ENCODE data around the gene ZNF160.
A peak's percentile ranks its signal among the peaks of the same experiment; 100 is the strongest.
"Not testable (repeated sequence)": the region's sequence is repeated elsewhere in the genome, so short reads cannot be mapped to it uniquely, and the experiment has no call there.

The ZNF160 gene

DNA sequence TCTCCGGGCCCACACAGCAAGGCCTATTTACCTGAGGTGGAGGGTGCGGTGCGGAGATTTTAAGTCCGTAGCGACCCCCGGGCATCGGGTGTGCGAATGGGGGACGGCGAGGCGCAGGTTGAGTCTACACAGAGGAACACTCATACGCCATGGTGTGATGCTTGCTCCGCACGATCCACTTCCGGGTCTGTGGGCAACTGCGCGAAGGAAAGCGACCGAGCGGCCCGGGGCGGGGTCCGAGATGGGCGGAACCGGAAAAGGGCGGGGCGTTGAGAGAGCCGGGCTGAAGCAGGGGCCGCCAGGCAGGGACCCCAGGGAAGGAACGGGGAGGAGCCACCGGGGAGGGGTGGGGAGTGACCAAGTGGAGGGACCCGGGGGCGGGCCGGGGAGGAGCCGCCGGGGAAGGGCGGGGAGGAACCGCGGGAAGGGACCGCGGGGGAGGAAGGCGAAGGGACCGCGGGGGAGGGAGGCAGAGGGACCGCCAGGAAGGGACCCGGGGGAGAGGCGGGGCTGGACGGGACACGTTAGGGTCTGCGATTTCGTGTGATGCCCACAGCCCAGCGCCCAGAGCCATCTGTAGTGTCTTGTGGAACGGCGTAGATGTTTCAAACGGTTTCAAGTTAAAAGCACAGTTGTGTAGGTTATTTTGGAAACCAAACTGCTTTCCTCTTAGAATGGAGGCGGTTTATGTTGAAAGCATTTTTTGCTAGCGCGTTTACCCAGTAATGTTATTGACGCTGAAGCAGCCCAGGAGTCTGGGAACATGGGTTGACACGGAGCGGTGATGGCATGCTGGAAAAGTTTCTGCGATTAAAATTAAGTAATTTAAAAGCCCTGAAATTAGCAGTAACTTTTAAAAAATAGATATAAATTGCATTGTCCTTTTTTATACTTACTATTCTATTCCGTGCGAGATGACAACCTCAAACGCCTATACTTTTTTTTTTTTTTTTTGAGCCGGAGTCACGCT lies at the start of gene ZNF160:
TSS of gene ZNF160 (minus strand) at position 189 of the 970 bp plus-strand sequence. CDS start 17,146 bp downstream, outside the sequence.
- DNase-seq (ENCODE audit: low read depth, low spot score), result peak; percentile 96

DNA sequence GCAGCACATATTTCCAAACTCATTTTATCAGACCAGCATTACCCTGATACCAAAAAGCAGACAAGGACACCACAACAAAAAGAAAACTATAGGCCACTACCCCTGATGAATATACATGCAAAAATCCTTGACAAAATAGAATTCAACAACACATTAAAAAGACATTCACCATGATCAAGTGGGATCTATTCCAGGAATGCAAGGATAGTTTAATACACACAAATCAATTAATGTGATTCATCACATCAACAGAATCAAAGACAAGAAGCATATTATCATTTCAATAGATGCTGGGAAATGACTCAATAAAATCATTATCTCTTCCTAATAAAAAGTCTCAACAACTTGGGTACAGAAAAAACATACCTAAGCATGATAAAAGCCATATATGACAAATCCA lies 44.4 kb upstream of the ZNF160 start:
- DNase-seq (ENCODE audit: low read depth, low spot score), result no peak

DNA sequence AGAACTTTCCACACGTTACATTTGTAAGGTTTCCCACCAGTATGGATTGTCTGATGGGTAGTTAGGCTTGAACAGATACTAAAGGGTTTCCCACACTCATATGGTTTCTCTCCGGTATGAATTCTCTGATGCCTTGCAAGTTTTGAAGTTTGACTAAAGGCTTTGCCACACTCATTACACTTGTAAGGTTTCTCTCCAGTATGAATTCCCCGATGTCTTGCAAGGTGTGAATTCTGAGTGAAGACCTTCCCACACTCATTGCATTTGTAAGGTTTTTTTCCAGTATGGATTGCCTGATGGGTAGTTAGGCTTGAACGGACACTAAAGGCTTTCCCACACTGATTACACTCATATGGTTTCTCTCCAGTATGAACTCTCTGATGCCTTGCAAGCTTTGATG lies 37.1 kb upstream of the ZNF160 start:
- no peak for DNase-seq (ENCODE audit: low read depth, low spot score)

GRCh38 chr19:53136432-53136831 lies 33.2 kb upstream of the ZNF160 start:
- DNase-seq (ENCODE audit: low read depth, low spot score), result no peak

- DNase-seq (ENCODE audit: low read depth, low spot score), result peak; percentile 0
These were observed 29.1 kb upstream of the ZNF160 start, which contains the start of gene ZNF415 for GRCh38 chr19:53132141-53132991. TSS of gene ZNF415 (minus strand) at chr19:53132910. CDS start at chr19:53122676, 10,234 bp downstream.

- no peak for DNase-seq (ENCODE audit: low read depth, low spot score)
These were observed 28.5 kb upstream of the ZNF160 start for GRCh38 chr19:53131727-53132126.

GRCh38 chr19:53131085-53131590 lies 27.9 kb upstream of the ZNF160 start:
- no peak for DNase-seq (ENCODE audit: low read depth, low spot score)

DNA sequence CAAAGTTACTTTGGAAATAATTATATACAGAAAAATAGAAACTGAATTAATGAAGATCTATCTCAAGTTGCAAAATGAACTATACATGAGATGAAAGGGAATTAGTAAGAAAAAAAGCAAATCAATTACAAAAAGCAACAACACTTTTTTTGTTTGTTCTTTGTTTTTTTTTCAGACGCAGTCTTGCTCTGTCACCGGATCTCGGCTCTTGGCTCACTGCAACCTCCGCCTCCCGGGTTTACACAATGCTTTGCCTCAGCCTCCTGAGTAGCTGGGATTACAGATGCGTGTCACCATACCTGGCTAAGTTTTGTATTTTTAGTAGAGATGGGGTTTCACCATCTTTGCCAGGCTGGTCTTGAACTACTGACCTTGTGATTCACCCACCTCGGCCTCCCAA lies 27.3 kb upstream of the ZNF160 start:
- DNase-seq (ENCODE audit: low read depth, low spot score), result no peak

DNA sequence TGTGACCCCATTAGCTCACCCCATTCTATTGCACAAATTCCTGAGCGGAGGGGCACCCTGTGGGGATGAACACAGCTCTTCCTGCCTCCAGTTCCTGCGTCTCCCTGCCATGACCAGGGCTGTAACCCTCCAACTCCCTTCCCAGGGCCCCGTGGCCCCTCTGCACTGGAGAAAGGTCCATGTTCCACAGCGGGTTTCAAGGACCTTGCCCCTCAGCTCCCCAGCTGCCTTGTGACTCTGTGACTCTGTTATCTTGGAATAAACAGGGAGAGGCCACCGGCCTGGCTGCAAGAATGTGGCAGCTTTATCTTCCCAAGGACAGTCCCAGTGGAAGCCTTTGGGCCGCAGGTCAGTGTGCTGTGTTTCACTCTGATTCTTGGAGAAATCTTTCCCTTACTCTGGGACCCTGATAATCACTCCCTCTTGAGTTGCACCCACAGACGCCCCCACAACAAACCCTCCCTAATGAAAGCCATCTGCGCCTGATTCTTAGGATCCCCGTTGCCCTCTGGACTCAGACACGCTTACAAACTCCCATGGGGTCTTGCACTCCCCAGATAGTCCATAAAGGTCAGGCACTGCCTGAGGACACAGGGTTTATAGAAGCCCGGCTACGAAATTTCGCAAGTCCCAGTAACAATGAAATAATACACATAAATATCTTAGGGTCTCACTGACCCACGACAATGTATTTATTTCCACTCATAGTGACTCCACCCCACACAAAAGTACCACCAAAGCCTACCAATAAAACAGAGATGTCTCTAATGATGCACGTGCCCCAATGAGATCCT lies 23.7 kb upstream of the ZNF160 start:
- DNase-seq (ENCODE audit: low read depth, low spot score), result not testable (repeated sequence)

DNA sequence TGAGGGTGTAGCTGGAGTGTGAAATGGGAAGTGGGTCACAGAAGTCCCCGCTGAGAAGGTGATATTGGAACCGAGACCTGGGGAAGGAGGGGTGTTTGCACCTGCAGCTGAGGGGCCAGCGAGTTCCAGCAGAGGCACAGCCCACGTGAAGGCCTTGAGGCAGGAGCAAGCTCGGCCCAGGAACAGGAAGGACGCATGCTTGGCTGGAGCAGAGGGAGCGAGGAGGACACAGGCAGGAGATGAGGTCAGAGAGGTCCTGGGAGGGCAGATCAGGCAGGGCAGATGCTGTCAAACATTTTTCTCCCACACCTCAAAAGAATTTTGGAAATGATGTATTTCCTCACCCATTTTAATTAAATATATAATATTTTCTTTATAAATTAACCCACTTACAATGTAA lies 20.2 kb upstream of the ZNF160 start:
- DNase-seq (ENCODE audit: low read depth, low spot score), result no peak

GRCh38 chr19:53112286-53112685 lies 9.1 kb upstream of the ZNF160 start:
- no peak for DNase-seq (ENCODE audit: low read depth, low spot score)

DNA sequence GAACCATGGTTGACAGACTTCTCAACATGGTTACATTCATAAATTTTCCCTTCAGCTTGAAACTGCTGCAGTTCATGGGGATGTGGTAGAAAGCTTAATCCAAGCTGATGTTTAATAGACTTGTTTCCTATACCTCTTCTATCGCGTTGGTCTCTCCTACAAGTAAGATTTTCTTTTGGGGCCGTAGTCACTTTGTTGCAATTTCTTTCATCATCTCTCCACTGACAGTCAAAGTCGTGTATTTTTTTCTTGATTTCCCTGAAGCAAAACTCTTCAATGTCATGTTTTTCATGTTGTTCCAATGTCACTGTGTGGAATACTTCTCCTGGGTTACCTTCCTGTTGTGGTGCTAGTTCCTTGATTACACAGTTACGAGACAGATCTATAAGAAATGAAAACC lies 6.3 kb upstream of the ZNF160 start:
- DNase-seq (ENCODE audit: low read depth, low spot score), result no peak

GRCh38 chr19:53102756-53103233 lies 427 bp downstream of the ZNF160 start:
- DNase-seq (ENCODE audit: low read depth, low spot score), result peak; percentile 4

GRCh38 chr19:53102206-53102755 lies 941 bp downstream of the ZNF160 start:
- no peak for DNase-seq (ENCODE audit: low read depth, low spot score)

DNA sequence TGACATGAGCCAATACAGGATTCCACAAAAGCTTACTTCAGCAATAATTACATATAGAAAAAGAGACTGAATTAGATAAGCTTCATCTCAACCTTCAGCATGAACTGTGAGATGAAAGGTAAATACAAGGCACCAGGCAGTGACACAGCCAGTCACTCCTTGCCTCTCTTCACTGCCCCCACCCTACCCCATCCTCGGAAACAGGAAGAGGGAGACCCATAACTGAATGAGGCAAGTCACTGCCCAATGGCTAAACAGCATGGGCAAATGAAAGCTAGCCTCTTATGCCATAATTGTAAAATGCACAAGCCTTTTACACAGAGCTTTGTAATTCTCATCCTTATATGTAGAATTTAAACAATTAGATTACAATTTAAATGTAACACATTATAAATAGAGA lies 1.7 kb downstream of the ZNF160 start:
- no peak for DNase-seq (ENCODE audit: low read depth, low spot score)

DNA sequence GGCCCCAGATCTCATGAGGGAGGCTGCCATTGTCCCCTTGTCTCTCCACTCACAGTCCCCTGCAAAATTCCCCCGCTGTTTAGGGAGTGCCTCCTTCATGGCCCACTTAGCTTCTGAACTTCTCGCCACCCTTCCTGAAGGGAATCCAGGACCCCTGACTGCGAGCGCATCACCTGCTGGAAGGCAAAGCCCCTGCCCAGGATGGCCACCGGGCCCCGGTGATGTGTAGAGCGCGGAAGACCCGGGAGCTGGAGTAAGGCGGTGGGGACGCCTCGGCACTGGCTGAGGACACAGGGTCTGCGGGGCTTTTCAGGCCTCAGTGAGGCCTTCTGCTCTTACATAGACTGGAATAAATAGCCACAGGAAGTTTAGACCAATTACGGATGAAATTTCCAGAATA lies 4.7 kb downstream of the ZNF160 start:
- not testable (repeated sequence) for DNase-seq (ENCODE audit: low read depth, low spot score)

GRCh38 chr19:53096982-53097690 lies 6.1 kb downstream of the ZNF160 start:
- not testable (repeated sequence) for DNase-seq (ENCODE audit: low read depth, low spot score)

DNA sequence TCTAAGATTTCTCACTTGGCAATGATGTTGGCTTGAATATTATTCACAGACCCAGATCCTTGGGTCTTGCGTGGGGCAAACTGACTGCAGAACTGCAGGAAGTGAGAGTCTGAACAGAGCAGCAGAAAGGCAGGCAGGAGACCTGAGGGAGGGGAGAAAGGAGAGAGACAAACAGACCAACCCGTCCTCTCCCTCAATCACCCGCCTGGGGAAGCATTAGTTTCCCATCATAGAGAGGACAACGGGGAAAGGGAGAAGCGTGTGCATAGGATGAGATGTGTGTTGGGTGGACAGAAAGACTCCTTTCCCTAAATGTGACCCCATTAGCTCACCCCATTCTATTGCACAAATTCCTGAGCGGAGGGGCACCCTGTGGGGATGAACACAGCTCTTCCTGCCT lies 6.6 kb downstream of the ZNF160 start:
- not testable (repeated sequence) for DNase-seq (ENCODE audit: low read depth, low spot score)

GRCh38 chr19:53094754-53095575 lies 8.3 kb downstream of the ZNF160 start:
- DNase-seq (ENCODE audit: low read depth, low spot score), result no peak

All from activated CD4-positive, CD25-positive, alpha-beta regulatory T cell treated with anti-CD3 and anti-CD28 coated beads, Interleukin-2, amount 50 U/mL, for 16 hours (primary cell).